Mammary epithelial cell (primary cell): ENCODE data around the gene PRMT1.

Source experiments
- EZH2 ChIP-seq: IDR thresholded peaks from 2 replicates; pipeline ENCODE4 v1.6.1; 2012; ENCODE audit warnings: low read length, inconsistent platforms, borderline replicate concordance
- TF ChIP-seq, protein P1 (sequence below), 2 donors: IDR thresholded peaks in 1 of 2; conservative IDR thresholded peaks in 1 of 2; 2 replicates each; pipeline ENCODE4 v1.5.1; 2011 to 2012; ENCODE audit warnings: inconsistent platforms in 2 of 2, low read length in 2 of 2, mild to moderate bottlenecking in 2 of 2, control low read depth in 1 of 2, low read depth in 1 of 2; ENCODE audit not compliant: insufficient read depth in 1 of 2; ENCODE audit errors: extremely low read depth in 1 of 2

- TF ChIP-seq, protein P1, sequence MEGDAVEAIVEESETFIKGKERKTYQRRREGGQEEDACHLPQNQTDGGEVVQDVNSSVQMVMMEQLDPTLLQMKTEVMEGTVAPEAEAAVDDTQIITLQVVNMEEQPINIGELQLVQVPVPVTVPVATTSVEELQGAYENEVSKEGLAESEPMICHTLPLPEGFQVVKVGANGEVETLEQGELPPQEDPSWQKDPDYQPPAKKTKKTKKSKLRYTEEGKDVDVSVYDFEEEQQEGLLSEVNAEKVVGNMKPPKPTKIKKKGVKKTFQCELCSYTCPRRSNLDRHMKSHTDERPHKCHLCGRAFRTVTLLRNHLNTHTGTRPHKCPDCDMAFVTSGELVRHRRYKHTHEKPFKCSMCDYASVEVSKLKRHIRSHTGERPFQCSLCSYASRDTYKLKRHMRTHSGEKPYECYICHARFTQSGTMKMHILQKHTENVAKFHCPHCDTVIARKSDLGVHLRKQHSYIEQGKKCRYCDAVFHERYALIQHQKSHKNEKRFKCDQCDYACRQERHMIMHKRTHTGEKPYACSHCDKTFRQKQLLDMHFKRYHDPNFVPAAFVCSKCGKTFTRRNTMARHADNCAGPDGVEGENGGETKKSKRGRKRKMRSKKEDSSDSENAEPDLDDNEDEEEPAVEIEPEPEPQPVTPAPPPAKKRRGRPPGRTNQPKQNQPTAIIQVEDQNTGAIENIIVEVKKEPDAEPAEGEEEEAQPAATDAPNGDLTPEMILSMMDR (conservative IDR thresholded peaks at IDR 0.05 in 1 of 2, IDR thresholded peaks at IDR 0.05 in 1 of 2; ENCODE audit: extremely low read depth in 1 of 2, insufficient read depth in 1 of 2, low read depth in 1 of 2, low read length in 2 of 2) = no peak
- TF ChIP-seq EZH2 = no peak
Observed at GRCh38 chr19:49692147-49692506, 15.1 kb downstream of the PRMT1 start.
